H1 (cell line): ENCODE measurements around the gene WDR38. TPM values are rescaled to one million over a fixed set of nuclear protein-coding genes. Genes with fewer than 3 reads are reported as not detected.
A peak's percentile ranks its signal among the peaks of the same experiment; 100 is the strongest.

ENCODE experiments used
- CTCF ChIA-PET: fragments of 300-600 bp; sonication (Branson Sonifier 250); formaldehyde crosslinking; loops from one replicate; lab custom pipeline; 2021; ENCODE audit not compliant: partially characterized antibody; lab: Charles Lee
- POLR2A ChIA-PET: fragments of 300-600 bp; sonication (Branson Sonifier 250); formaldehyde crosslinking; loops from one replicate; lab custom pipeline; 2021; ENCODE audit warnings: inconsistent platforms; ENCODE audit not compliant: partially characterized antibody; lab: Charles Lee
- DNase-seq, 2 experiments: peaks; one replicate each; pipeline versions ENCODE4 v3.0.0 to v3.0.0-alpha.2; 2010 to 2022; ENCODE audit warnings: low spot score in 2 of 2, low read depth in 1 of 2, mixed read lengths in 1 of 2
- FAIRE-seq: peaks from 2 replicates; lab custom pipeline; 2011; peaks lifted over from hg19 to GRCh38; lab: Jason Lieb, UNC
- H2AFZ ChIP-seq: 2 replicates; pipeline ENCODE4 v1.8.1; 2012; ENCODE audit warnings: low read length, inconsistent platforms
- H2AK5ac ChIP-seq: 2 replicates; pipeline ENCODE4 v1.6.1; 2013; ENCODE audit warnings: low read depth, low read length
- H2BK120ac ChIP-seq: replicated peaks from 2 replicates; pipeline ENCODE3; 2013; ENCODE audit warnings: low read depth, low read length, inconsistent platforms
- H2BK12ac ChIP-seq: 2 replicates; pipeline ENCODE4 v1.6.1; 2013; ENCODE audit warnings: low read depth, low read length
- H2BK15ac ChIP-seq: 2 replicates; pipeline ENCODE4 v1.6.1; 2013; ENCODE audit warnings: low read length
- H2BK20ac ChIP-seq: 2 replicates; pipeline ENCODE4 v1.6.1; 2013; ENCODE audit warnings: low read length
- H2BK5ac ChIP-seq: 2 replicates; pipeline ENCODE4 v1.6.1; 2013; ENCODE audit warnings: low read depth, low read length
- H3K14ac ChIP-seq: 2 replicates; pipeline ENCODE4 v1.6.1; 2013; ENCODE audit warnings: inconsistent platforms; ENCODE audit not compliant: insufficient read length
- H3K18ac ChIP-seq: 2 replicates; pipeline ENCODE4 v1.6.1; 2013; ENCODE audit warnings: low read length; ENCODE audit errors: extremely low read depth
- H3K23ac ChIP-seq: 2 replicates; pipeline ENCODE4 v1.6.1; 2013; ENCODE audit warnings: inconsistent platforms; ENCODE audit not compliant: insufficient read length
- H3K23me2 ChIP-seq: 2 replicates; pipeline ENCODE4 v1.6.1; 2013; ENCODE audit warnings: low read depth, low read length
- H3K27ac ChIP-seq: 2 replicates; pipeline ENCODE4 v1.6.1; 2011; ENCODE audit warnings: low read depth, low read length, inconsistent platforms
- H3K27me3 ChIP-seq, 4 experiments: replicated peaks in 1 of 4; 1 replicate in 1 of 4; 2 replicates in 3 of 4; pipeline versions ENCODE4 v1.6.1 to v1.8.1; 2011 to 2013; ENCODE audit warnings: low read length in 3 of 4, mild to moderate bottlenecking in 3 of 4, inconsistent platforms in 2 of 4, mixed read lengths in 2 of 4, moderate library complexity in 1 of 4; ENCODE audit not compliant: control insufficient read depth in 3 of 4, insufficient read depth in 3 of 4; ENCODE audit errors: extremely low read depth in 1 of 4
- H3K36me3 ChIP-seq, 4 experiments: 2 replicates each; pipeline versions ENCODE4 v1.6.1 to v1.8.1; 2011 to 2013; ENCODE audit warnings: mild to moderate bottlenecking in 4 of 4, low read length in 3 of 4, moderate library complexity in 2 of 4, control low read depth in 1 of 4, inconsistent platforms in 1 of 4; ENCODE audit not compliant: insufficient read depth in 4 of 4, control insufficient read depth in 2 of 4
- H3K4ac ChIP-seq: replicated peaks from 2 replicates; pipeline ENCODE3; 2013; ENCODE audit warnings: low read length, low read depth, mixed read lengths, inconsistent platforms; ENCODE audit not compliant: insufficient read length
- H3K4me1 ChIP-seq, 4 experiments: replicated peaks in 1 of 4; 1 replicate in 1 of 4; 2 replicates in 3 of 4; pipeline versions ENCODE4 v1.6.1 to v1.8.1; 2011 to 2013; ENCODE audit warnings: low read length in 3 of 4, inconsistent platforms in 2 of 4, mixed read lengths in 1 of 4; ENCODE audit not compliant: insufficient read depth in 4 of 4, control insufficient read depth in 3 of 4
- H3K4me2 ChIP-seq, 2 experiments: 2 replicates each; pipeline versions ENCODE4 v1.6.1 to v1.8.1; 2011 to 2013; ENCODE audit warnings: low read depth in 2 of 2, low read length in 2 of 2, control low read depth in 1 of 2, inconsistent platforms in 1 of 2, mild to moderate bottlenecking in 1 of 2; ENCODE audit not compliant: insufficient read depth in 1 of 2
- H3K4me3 ChIP-seq, 4 experiments: fragments of 200-600, 300-600 bp in 1 of 4; sonication (generic), shearing (Covaris generic), sonication (Bioruptor Twin) in 1 of 4; 2 replicates each; pipeline versions ENCODE4 v1.5.1 to v1.8.1; 2011 to 2016; ENCODE audit warnings: low read length in 4 of 4, low read depth in 3 of 4, control low read depth in 2 of 4, inconsistent platforms in 2 of 4, mild to moderate bottlenecking in 2 of 4, mixed read lengths in 1 of 4, moderate library complexity in 1 of 4; ENCODE audit not compliant: insufficient read depth in 2 of 4; ENCODE audit errors: extremely low read depth in 1 of 4
- H3K56ac ChIP-seq: replicated peaks from 2 replicates; pipeline ENCODE3; 2013; ENCODE audit warnings: low read depth, mild to moderate bottlenecking, mixed read lengths, low read length, inconsistent platforms; ENCODE audit not compliant: insufficient read length
- H3K79me1 ChIP-seq: 2 replicates; pipeline ENCODE4 v1.6.1; 2013; ENCODE audit warnings: low read depth, low read length, control low read depth
- H3K79me2 ChIP-seq, 2 experiments: 2 replicates each; pipeline versions ENCODE4 v1.6.1 to v1.8.1; 2012 to 2013; ENCODE audit warnings: low read length in 2 of 2, mild to moderate bottlenecking in 2 of 2, inconsistent platforms in 1 of 2; ENCODE audit not compliant: insufficient read depth in 2 of 2, control insufficient read depth in 1 of 2
- H3K9ac ChIP-seq, 4 experiments: replicated peaks in 1 of 4; 1 replicate in 1 of 4; 2 replicates in 3 of 4; pipeline versions ENCODE4 v1.6.1 to v1.8.1; 2011 to 2013; ENCODE audit warnings: low read depth in 3 of 4, low read length in 3 of 4, control low read depth in 2 of 4, mild to moderate bottlenecking in 2 of 4, moderate library complexity in 2 of 4, inconsistent platforms in 1 of 4; ENCODE audit errors: extremely low read depth in 1 of 4
- H3K9me3 ChIP-seq, 2 experiments: 2 replicates each; pipeline versions ENCODE4 v1.6.1 to v1.8.1; 2012 to 2013; ENCODE audit warnings: mild to moderate bottlenecking in 2 of 2, moderate library complexity in 2 of 2, control low read depth in 1 of 2, inconsistent platforms in 1 of 2, low read depth in 1 of 2, low read length in 1 of 2, mixed read lengths in 1 of 2; ENCODE audit not compliant: insufficient read depth in 2 of 2
- H4K20me1 ChIP-seq, 2 experiments: replicated peaks in 1 of 2; 2 replicates each; pipeline versions ENCODE3 to v1.8.1; 2011 to 2013; ENCODE audit warnings: inconsistent platforms in 2 of 2, low read length in 2 of 2, mild to moderate bottlenecking in 1 of 2; ENCODE audit not compliant: insufficient read depth in 2 of 2, control insufficient read depth in 1 of 2
- H4K5ac ChIP-seq: 2 replicates; pipeline ENCODE4 v1.6.1; 2013; ENCODE audit warnings: low read length, low read depth, mixed read lengths, inconsistent platforms; ENCODE audit not compliant: insufficient read length
- H4K8ac ChIP-seq: 2 replicates; pipeline ENCODE4 v1.8.0; 2013; ENCODE audit warnings: mild to moderate bottlenecking, moderate library complexity, low read length, inconsistent platforms; ENCODE audit not compliant: insufficient read depth; ENCODE audit errors: extremely low read depth
- H4K91ac ChIP-seq: replicated peaks from 2 replicates; pipeline ENCODE3; 2013; ENCODE audit warnings: low read length, mixed read lengths, inconsistent platforms; ENCODE audit not compliant: insufficient read length
- CBX5 ChIP-seq: fragments of 300-800, 300-1000 bp; sonication (generic); IDR thresholded peaks from 2 replicates; pipeline ENCODE4 v1.7.1; 2016; ENCODE audit warnings: antibody characterized with exemption, low read length, low read depth
- CREB1 ChIP-seq: IDR thresholded peaks from 2 replicates; pipeline ENCODE4 v1.6.1; 2012; ENCODE audit warnings: inconsistent platforms
- EP300 ChIP-seq, 2 experiments: IDR thresholded peaks; 1 replicate in 1 of 2; 2 replicates in 1 of 2; pipeline ENCODE4 v1.6.1; 2011 to 2012; ENCODE audit warnings: low read depth in 2 of 2, low read length in 2 of 2, mild to moderate bottlenecking in 2 of 2, borderline replicate concordance in 1 of 2, inconsistent platforms in 1 of 2, moderate library complexity in 1 of 2
- HDAC6 ChIP-seq: IDR thresholded peaks from one replicate; pipeline ENCODE4 v1.7.1; 2012; ENCODE audit warnings: low read depth, mild to moderate bottlenecking, inconsistent platforms, low read length, moderate library complexity
- NRF1 ChIP-seq: IDR thresholded peaks from 2 replicates; pipeline ENCODE4 v1.6.1; 2011; ENCODE audit warnings: mild to moderate bottlenecking, low read depth, low read length, improper control_type of control experiment
- POLR2A ChIP-seq, 2 experiments: IDR thresholded peaks; 1 replicate in 1 of 2; 2 replicates in 1 of 2; pipeline ENCODE4 v1.6.1; 2011; ENCODE audit warnings: low read depth in 2 of 2, low read length in 2 of 2, mild to moderate bottlenecking in 2 of 2; ENCODE audit errors: control extremely low read depth in 1 of 2
- SRF ChIP-seq: IDR thresholded peaks from 2 replicates; pipeline ENCODE4 v1.6.1; 2011; ENCODE audit warnings: mild to moderate bottlenecking, low read depth, low read length, moderate library complexity
- WGBS, 2 experiments: shearing (Covaris generic) in 1 of 2; methylation state at CpG; one replicate each; pipeline versions ENCODE4 v1.1.6 to v1.1.7; 2013 to 2015; ENCODE audit warnings: low lambda C conversion rate in 2 of 2, mixed read lengths in 2 of 2, inconsistent platforms in 1 of 2, low coverage in 1 of 2, missing lambda C conversion rate in 1 of 2; ENCODE audit not compliant: insufficient replicate concordance in 2 of 2, insufficient coverage in 1 of 2, insufficient read length in 1 of 2; ENCODE audit errors: extremely low coverage in 1 of 2, missing lambda C conversion rate in 1 of 2; 5-methylcytosine and 5-hydroxymethylcytosine counted together
- polyA plus RNA-seq, 7 experiments: library from polyadenylated mRNA; depleted of rRNA in 3 of 7; stranded (reverse) in 5 of 7; unstranded in 2 of 7; fragments of >200 nt in 5 of 7; fragments of 200-250 nt in 2 of 7; gene quantifications; 1 replicate in 5 of 7; 2 replicates in 1 of 7; 4 replicates in 1 of 7; pipeline versions ENCODE4 v1.2.1 to v1.2.3, GENCODE V29; 2011 to 2013; ENCODE audit warnings: missing spikeins in 2 of 7, mixed read lengths in 2 of 7
- total RNA-seq: library from RNA; stranded (reverse); fragmentation: NEBNext Ultra II Directional; extraction: Animal tissue kit (Norgen Biotek cat#: 25700); gene quantifications from 2 replicates; pipeline ENCODE4 v1.2.1, GENCODE V29; 2021
- TF ChIP-seq, protein P1 (sequence below): IDR thresholded peaks from 2 replicates; pipeline ENCODE4 v1.6.1; 2012; ENCODE audit warnings: low read length, inconsistent platforms

WDR38 gene
- total and polyA plus RNA-seq, 2 of the 8 experiments (the other 6 are each of a cell fraction or from before 2014, with no cell fraction given): not detected

GRCh38 chr9:124831642-124832364 is 21.5 kb upstream of the WDR38 start:
- POLR2A ChIA-PET: interaction anchor here (1.3 to 3.2 kb wide), 4 partner anchors 12 to 30 kb away, joined by 3 to 18 read pairs (median 4); partner anchors contain the start of genes ARPC5L and RPL35
- WGBS, 2 experiments: 90% methylated on average over 9 of the region's 9 CpGs; no CpG with 5 or more reads in 1 of the 2 experiments
- Histone ChIP-seq H3K79me2 (no peaks in the 10 kb centered on the region), H3K4me3 (no peak overlapping the region), H2AK5ac (no peak overlapping the region), H4K20me1 (no peaks in the 10 kb centered on the region), H3K18ac (no peak overlapping the region), H3K4ac (no peak overlapping the region), H3K9ac (no peak overlapping the region), H2BK20ac (no peak overlapping the region), H3K9me3 (no peaks in the 10 kb centered on the region), H3K56ac (no peak overlapping the region), H3K14ac (no peak overlapping the region), H2BK120ac (no peak overlapping the region), H3K4me2 (no peak overlapping the region), H4K91ac (no peak overlapping the region), H2BK12ac (no peak overlapping the region), H3K27me3 (no peaks in the 10 kb centered on the region), H2BK5ac (no peak overlapping the region), H2AFZ (no peak overlapping the region), H3K27ac (no peak overlapping the region), H3K23me2 (no peaks in the 10 kb centered on the region), H4K8ac (peak overlapping the region; percentile 14; the same call in 1 of the 2 replicates), H3K79me1 (no peaks in the 10 kb centered on the region), H3K4me1 (peaks cover 0 to 3% (median 1%) of the 10 kb centered on the region in 4 experiments; a peak in 3 of 7 replicates), H4K5ac (no peak overlapping the region), H3K36me3 (no peaks in the 10 kb centered on the region), H3K23ac (no peak overlapping the region), H2BK15ac (no peak overlapping the region)
- FAIRE-seq (no peak), DNase-seq (no peak)
- TF ChIP-seq, protein P1, sequence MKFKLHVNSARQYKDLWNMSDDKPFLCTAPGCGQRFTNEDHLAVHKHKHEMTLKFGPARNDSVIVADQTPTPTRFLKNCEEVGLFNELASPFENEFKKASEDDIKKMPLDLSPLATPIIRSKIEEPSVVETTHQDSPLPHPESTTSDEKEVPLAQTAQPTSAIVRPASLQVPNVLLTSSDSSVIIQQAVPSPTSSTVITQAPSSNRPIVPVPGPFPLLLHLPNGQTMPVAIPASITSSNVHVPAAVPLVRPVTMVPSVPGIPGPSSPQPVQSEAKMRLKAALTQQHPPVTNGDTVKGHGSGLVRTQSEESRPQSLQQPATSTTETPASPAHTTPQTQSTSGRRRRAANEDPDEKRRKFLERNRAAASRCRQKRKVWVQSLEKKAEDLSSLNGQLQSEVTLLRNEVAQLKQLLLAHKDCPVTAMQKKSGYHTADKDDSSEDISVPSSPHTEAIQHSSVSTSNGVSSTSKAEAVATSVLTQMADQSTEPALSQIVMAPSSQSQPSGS: no peak
- no peak for TF ChIP-seq EP300 (IDR thresholded peaks at IDR 0.05; ENCODE audit: borderline replicate concordance in 1 of 2, low read depth in 2 of 2, low read length in 2 of 2)
- TF ChIP-seq CBX5: no peak
- no peak for TF ChIP-seq NRF1
- TF ChIP-seq SRF: no peak
- TF ChIP-seq HDAC6: no peak
- TF ChIP-seq CREB1: no peak
- no peak for TF ChIP-seq POLR2A (IDR thresholded peaks at IDR 0.05; ENCODE audit: control extremely low read depth in 1 of 2, low read depth in 2 of 2, low read length in 2 of 2)
- CTCF ChIA-PET: interaction anchor here (0.7 to 65.2 kb wide), 11 partner anchors 13 to 67 kb away, joined by 3 to 1529 read pairs (median 5); partner anchors contain the start of genes ARPC5L, NR6A1, OLFML2A and RPL35
